NCI-H510A (cell line): Measurements from ENCODE around the gene MXD4.
A peak's percentile ranks its signal among the peaks of the same experiment; 100 is the strongest.

Source experiments
- DNase-seq: peaks from one replicate; lab custom pipeline; 2025; lab: John Stamatoyannopoulos, UW

MXD4 gene

DNA sequence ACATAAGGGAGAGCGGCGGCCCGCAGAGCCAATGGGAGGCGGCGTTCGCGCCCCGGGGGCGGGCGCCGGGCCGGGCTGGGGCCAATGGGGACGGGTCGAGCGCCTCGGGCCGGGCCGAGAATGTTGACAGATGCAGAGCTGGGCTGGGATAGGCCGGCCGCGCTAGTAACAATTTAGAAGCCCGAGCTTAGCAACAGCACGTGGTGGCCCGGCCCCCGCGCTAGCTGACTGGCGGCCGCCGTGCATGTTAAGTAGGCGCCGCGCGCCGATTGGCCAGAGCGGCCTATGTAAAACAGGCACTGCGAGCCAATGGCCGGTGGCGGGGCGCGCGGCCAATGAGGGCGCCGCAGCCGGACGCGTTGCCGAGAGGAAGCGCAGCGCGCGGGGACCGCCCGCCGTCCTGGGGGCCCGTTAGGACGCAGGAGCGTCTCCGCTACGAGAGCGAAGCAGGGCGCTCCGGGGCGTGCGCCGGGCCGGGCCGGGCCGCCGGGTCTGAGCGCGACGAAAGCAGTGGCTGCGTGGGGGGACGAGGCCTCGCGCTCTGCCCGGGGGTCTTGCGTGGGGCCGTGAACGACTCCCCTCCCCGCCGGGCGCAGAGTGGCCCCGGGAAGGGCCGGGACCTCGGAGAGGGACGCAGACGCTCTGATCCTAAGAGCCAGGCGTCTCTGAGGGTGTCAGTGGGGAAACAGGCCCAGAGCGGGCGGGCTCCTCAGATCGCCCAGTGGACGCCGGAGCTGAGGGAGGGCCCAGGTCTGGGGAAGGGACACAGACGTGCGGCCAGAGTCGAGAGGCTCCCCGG lies 435 bp upstream of the MXD4 start:
- peak; percentile 96 for DNase-seq

- no peak for DNase-seq
Observed at GRCh38 chr4:2261110-2261852, 628 bp downstream of the MXD4 start.

- DNase-seq: no peak
Observed at GRCh38 chr4:2260344-2261109, 1.4 kb downstream of the MXD4 start.

GRCh38 chr4:2259541-2260343 lies 2.2 kb downstream of the MXD4 start:
- no peak for DNase-seq

DNA sequence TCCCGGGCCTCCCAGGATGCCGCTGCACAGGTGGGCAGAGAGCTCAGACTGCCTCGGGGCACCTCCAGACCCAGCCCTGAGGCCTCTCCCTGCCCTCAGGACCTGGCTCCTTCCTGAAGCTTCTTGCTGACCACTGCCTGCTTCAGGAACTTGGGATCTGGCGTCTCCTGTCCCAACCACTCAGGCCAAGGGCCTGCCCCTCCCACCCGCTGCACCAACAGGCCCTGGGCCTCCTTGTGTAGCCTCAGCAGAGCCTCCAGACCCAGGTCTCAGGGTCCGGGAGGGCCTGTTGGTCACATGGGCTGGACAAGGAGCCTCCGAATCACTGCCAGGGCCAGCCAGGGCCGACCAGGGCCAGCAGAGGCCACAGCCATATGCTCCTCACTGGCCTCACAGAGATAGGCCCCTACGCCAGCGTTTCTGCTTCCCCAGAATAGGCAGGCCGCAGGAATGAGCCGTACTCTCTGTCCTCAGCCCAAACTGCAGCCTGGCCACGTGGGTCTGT lies 2.8 kb downstream of the MXD4 start:
- DNase-seq: no peak

DNA sequence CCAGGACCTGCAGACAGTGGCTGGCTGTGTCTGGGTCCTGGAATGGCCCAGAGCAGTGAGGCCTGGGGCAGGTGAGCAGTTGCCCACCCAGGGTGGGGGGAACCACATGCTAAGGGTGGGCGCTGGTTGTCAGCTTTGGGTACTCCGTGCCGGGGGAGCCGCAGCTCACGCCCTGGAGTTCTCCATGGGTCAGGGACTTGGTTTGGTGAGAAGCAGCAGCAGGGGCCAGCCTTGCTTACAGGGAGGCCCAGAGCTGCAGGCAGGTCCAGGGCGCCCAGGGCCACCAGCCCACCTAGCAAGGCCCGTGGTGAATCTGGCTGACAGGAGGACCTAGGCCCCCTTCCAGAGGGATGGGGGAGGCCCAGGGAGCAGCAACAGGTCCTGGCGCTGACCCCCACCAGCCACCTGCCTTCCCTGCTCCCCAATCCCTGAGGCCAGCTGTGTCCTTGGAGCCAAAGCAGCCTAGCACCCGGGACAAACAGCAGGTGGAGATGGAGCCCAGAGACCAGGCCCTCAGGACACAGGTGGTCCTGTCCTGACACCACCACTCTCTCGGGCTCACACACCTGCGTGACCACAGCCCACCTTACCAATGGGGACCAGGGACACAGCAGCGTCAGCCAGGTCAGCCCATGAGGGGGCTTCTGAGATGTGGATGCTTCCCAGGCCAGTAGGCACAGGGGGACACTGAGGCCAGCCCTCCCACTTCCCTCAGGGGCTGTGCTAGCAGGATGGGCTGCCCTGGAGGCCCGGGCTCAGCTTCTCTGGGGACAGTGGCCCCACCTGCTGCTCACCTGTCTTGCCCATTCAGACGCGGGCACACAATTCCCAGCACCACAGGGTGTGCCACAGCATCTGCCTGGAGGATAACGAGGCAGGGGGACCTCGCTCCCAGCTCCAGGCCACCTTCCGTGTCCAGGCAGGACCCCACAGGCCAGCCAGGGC lies 3.5 kb downstream of the MXD4 start:
- no peak for DNase-seq

- no peak for DNase-seq
Observed at GRCh38 chr4:2257361-2258081, 4.4 kb downstream of the MXD4 start.

- DNase-seq: no peak
Observed at GRCh38 chr4:2256781-2257191, 5.1 kb downstream of the MXD4 start.

GRCh38 chr4:2256156-2256731 lies 5.7 kb downstream of the MXD4 start:
- DNase-seq: no peak

GRCh38 chr4:2255501-2256155 lies 6.3 kb downstream of the MXD4 start:
- DNase-seq: no peak

DNA sequence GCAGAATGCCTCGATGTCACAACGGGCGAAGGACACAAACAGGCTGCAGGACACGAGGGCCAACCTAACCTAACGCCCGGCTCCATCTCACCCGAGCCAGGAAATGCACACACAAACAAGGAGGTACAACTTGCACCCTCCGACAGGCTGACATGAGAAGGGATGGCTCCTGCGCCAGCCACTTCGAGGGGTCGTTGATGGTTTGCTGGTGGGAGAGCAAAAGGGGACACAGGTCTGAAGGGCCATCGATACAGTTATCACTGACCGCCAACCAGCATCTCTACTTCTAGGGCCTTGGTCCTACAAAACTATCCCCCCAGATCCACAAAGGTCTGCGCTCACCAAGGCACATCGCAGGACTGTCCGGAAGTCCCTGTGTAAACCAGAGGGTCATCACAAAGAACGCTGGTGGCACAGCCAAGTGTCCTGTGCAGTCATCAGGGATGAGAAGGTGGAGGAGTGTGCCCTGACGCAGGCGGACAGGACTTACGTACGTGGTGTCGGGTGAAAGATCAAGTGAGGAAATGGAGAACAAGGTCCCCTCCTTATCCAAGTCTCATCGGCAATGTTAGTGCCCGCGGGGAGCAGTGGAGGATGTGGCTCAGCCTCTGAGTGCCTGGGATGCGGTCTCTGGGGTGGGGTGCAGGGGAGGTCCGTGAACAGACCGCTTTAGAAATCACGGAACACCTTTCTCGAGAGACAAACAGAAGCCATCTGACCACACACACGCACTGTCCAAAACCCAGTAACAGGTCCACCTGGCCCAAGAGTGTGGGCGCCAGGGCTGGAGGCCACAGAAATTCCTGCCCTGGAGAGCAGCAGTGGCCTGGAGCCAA lies 7.0 kb downstream of the MXD4 start:
- DNase-seq: no peak

- no peak for DNase-seq
Observed at GRCh38 chr4:2253160-2254084, 8.5 kb downstream of the MXD4 start.

GRCh38 chr4:2252530-2253091 lies 9.3 kb downstream of the MXD4 start:
- no peak for DNase-seq

DNA sequence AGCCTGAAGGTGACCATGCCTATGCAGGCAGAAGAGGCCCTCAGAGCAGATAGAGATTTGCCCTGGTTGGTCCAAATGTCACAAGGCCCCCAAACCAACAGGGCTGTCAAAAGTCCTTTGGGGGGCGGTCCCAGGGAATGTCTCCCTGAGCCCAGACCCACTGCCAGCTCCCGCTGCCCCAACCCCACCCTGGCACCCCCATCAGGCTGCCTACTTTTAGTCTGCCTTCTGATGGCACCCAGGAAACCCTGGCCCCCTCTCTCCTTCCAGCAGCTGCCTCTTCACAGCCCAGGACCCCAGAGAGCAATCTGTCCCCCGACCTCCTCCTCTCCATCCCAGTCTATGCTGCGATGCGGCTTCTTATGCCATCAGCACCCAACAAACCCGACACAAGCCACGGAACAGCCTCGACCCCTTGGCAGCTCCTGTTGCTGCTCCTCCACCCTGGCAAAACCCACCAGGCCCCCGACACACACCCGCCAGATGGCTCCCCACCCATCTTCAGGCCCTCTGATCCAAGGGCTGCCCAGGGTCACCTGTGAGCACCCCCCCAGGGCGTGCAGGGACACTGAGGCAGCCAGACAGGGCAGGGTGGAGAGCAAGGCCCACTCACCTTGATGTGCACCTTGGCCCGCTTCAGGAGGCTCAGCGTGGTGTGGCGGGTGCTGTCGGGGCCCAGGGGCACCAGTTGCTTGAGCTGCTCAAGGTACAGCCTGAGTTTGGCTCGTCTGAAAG lies 9.9 kb downstream of the MXD4 start:
- DNase-seq: no peak

DNA sequence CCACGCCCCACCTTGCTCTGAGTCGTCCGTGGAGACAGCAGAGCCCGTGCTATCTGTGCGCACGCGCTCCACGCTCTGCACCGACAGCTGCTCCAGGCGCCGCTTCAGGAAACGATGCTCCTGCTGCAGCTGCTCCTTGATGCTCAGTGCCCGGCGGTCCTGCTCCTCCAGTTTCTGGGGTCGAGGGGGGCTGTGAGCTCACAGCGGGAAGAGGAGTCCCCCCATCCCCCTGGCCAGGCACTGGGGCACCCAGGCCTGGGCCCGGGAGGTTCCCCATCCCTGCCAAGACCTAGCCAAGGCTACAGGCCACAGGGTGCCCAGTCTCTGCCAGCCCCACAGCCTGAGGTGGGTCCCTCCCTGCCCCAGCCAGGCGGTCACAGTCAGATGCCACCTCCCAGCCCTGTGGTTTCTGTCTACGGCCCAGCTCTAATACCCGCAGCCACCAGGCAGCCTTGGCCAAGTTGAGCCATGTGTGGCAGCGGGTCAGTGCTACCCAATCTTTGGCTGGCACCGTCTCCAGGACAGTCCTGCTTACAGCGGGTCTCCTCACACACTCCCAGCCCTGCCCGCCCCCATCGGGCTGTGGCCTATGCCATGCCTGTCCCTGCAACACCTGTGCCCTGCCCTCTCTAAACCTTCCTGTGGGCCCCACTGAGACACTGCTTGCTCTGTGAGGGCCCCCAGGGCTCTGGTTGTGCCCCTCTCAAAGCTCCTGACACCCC lies 10.7 kb downstream of the MXD4 start:
- no peak for DNase-seq
